Endothelial cell of umbilical vein (primary cell): ENCODE data around the gene ATP1A3. TPM values are rescaled to one million over a fixed set of nuclear protein-coding genes. Genes with fewer than 3 reads are reported as not detected.

Source experiments
- BruUV-seq: library from RNA; stranded (reverse); fragments of 400-500 nt; replicated peaks from 2 replicates; lab custom pipeline; 2021; lab: Mats Ljungman, UMichigan
- CTCF ChIA-PET: fragments of 300-600, 350-600 bp; sonication (Branson Sonifier 250); formaldehyde crosslinking; loops from one replicate; lab custom pipeline; 2021; ENCODE audit warnings: antibody characterized with exemption, inconsistent platforms; lab: Charles Lee
- POLR2A ChIA-PET: fragments of 300-600, 350-600 bp; sonication (Branson Sonifier 250); formaldehyde crosslinking; loops from one replicate; lab custom pipeline; 2021; ENCODE audit warnings: antibody characterized with exemption, inconsistent platforms; lab: Charles Lee
- DNase-seq: peaks from one replicate; pipeline ENCODE4 v3.0.0-alpha.2; 2011; ENCODE audit warnings: low read depth, low spot score
- FAIRE-seq: peaks from 2 replicates; lab custom pipeline; 2011; peaks lifted over from hg19 to GRCh38; lab: Jason Lieb, UNC
- H2AFZ ChIP-seq: 2 replicates; pipeline ENCODE4 v1.6.0; 2012; ENCODE audit warnings: low read depth, low read length, control low read depth, inconsistent platforms
- H3K27ac ChIP-seq: 2 replicates; pipeline ENCODE4 v1.5.1; 2011; ENCODE audit warnings: low read depth, mild to moderate bottlenecking, control low read depth, low read length, moderate library complexity; ENCODE audit not compliant: insufficient read depth
- H3K27me3 ChIP-seq, 2 experiments: 2 replicates each; pipeline versions ENCODE4 v1.6.0 to v1.6.1; 2011; ENCODE audit warnings: low read length in 2 of 2, mixed read lengths in 1 of 2; ENCODE audit not compliant: control insufficient read depth in 2 of 2, insufficient read depth in 2 of 2
- H3K36me3 ChIP-seq, 2 experiments: 2 replicates in 1 of 2; 3 replicates in 1 of 2; pipeline ENCODE4 v1.5.1; 2011; ENCODE audit warnings: low read length in 2 of 2, mild to moderate bottlenecking in 1 of 2, moderate library complexity in 1 of 2; ENCODE audit not compliant: control insufficient read depth in 2 of 2, insufficient read depth in 2 of 2; ENCODE audit errors: extremely low read depth in 1 of 2
- H3K4me1 ChIP-seq: 3 replicates; pipeline ENCODE4 v1.5.1; 2011; ENCODE audit warnings: mild to moderate bottlenecking, low read length; ENCODE audit not compliant: control insufficient read depth, insufficient read depth; ENCODE audit errors: extremely low read depth
- H3K4me2 ChIP-seq: 2 replicates; pipeline ENCODE4 v1.6.1; 2011; ENCODE audit warnings: low read length, control low read depth, mixed read lengths; ENCODE audit not compliant: insufficient read depth
- H3K4me3 ChIP-seq, 3 experiments: fragments of 200-600 bp in 1 of 3; sonication (generic), shearing (Covaris generic) in 1 of 3; replicated peaks in 1 of 3; 2 replicates each; pipeline ENCODE4 v1.5.1; 2011 to 2016; ENCODE audit warnings: control low read depth in 3 of 3, low read length in 3 of 3, mild to moderate bottlenecking in 2 of 3, inconsistent platforms in 1 of 3, low read depth in 1 of 3, moderate library complexity in 1 of 3; ENCODE audit not compliant: insufficient read depth in 1 of 3
- H3K79me2 ChIP-seq: 2 replicates; pipeline ENCODE4 v1.6.0; 2012; ENCODE audit warnings: low read length, inconsistent platforms; ENCODE audit not compliant: control insufficient read depth, insufficient read depth
- H3K9ac ChIP-seq: replicated peaks from 2 replicates; pipeline ENCODE3; 2011; ENCODE audit warnings: low read length, control low read depth; ENCODE audit not compliant: insufficient read depth; ENCODE audit errors: extremely low read depth
- H3K9me1 ChIP-seq: replicated peaks from 3 replicates; pipeline ENCODE4 v1.6.0; 2011; ENCODE audit warnings: mild to moderate bottlenecking, low read length; ENCODE audit not compliant: control insufficient read depth, insufficient read depth; ENCODE audit errors: extremely low read depth
- H3K9me3 ChIP-seq: replicated peaks from 2 replicates; pipeline ENCODE4 v1.5.1; 2012; ENCODE audit warnings: low read length, inconsistent platforms; ENCODE audit not compliant: control insufficient read depth, insufficient read depth
- H4K20me1 ChIP-seq: replicated peaks from 2 replicates; pipeline ENCODE3; 2011; ENCODE audit warnings: mild to moderate bottlenecking, low read length; ENCODE audit not compliant: control insufficient read depth, insufficient read depth; ENCODE audit errors: extremely low read depth
- EZH2 ChIP-seq: IDR thresholded peaks from 2 replicates; pipeline ENCODE4 v1.6.1; 2012; ENCODE audit warnings: borderline replicate concordance, low read depth, mild to moderate bottlenecking, moderate library complexity, low read length, inconsistent platforms; ENCODE audit not compliant: severe bottlenecking
- FOS ChIP-seq: IDR thresholded peaks from 2 replicates; pipeline ENCODE4 v1.6.1; 2011; ENCODE audit warnings: mild to moderate bottlenecking, low read length, moderate library complexity, borderline replicate concordance; ENCODE audit not compliant: insufficient read depth
- GATA2 ChIP-seq: IDR thresholded peaks from 2 replicates; pipeline ENCODE4 v1.7.0; 2011; ENCODE audit warnings: low read depth, mild to moderate bottlenecking, moderate library complexity, mixed read lengths, low read length; ENCODE audit not compliant: insufficient read length, insufficient read depth
- JUN ChIP-seq: IDR thresholded peaks from 2 replicates; pipeline ENCODE4 v1.6.1; 2011; ENCODE audit warnings: borderline replicate concordance, low read depth; ENCODE audit not compliant: insufficient read length, insufficient read depth
- MYC ChIP-seq: IDR thresholded peaks from one replicate; pipeline ENCODE4 v1.6.1; 2011; ENCODE audit warnings: mild to moderate bottlenecking, low read depth, low read length
- POLR2A ChIP-seq: IDR thresholded peaks from 2 replicates; pipeline ENCODE4 v1.6.1; 2012; ENCODE audit warnings: low read depth, mild to moderate bottlenecking, control low read depth, low read length
- POLR2AphosphoS5 ChIP-seq: IDR thresholded peaks from 2 replicates; pipeline ENCODE4 v1.6.1; 2012; ENCODE audit warnings: low read depth, mild to moderate bottlenecking, control low read depth, low read length, moderate library complexity; ENCODE audit not compliant: insufficient read depth
- dilution Hi-C: fragments of 300-500 bp; cut with MboI; formaldehyde crosslinking; loops from one replicate; pipeline ENCODE4 v1.15.0; 2019; ENCODE audit warnings: low sequenced_read_pairs; ENCODE audit not compliant: extremely low pct_ligation_motif_present
- intact Hi-C: fragments of 100-400 bp; cut with micrococcal nuclease; formaldehyde crosslinking; loops from one replicate; pipeline ENCODE4 v1.10.0; 2022
- polyA plus RNA-seq, 4 experiments: library from polyadenylated mRNA; depleted of rRNA in 3 of 4; stranded (reverse) in 3 of 4; unstranded in 1 of 4; fragments of >200 nt; gene quantifications; 2 replicates each; pipeline versions ENCODE4 v1.2.1 to v1.2.3, GENCODE V29; 2011 to 2012; ENCODE audit warnings: missing spikeins in 1 of 4
- total RNA-seq: library from RNA; stranded (reverse); gene quantifications from 2 replicates; pipeline ENCODE4 v1.2.3, GENCODE V29; 2021
- TF ChIP-seq, protein P1 (sequence below): IDR thresholded peaks from 2 replicates; pipeline ENCODE4 v1.6.1; 2011; ENCODE audit not compliant: insufficient read depth, insufficient read length
- TF ChIP-seq, protein P2 (sequence below), 2 donors: IDR thresholded peaks; 1 replicate in 1 of 2; 2 replicates in 1 of 2; pipeline ENCODE4 v1.5.1; 2011; ENCODE audit warnings: low read length in 2 of 2, mild to moderate bottlenecking in 2 of 2, moderate library complexity in 2 of 2, control low read depth in 1 of 2, inconsistent platforms in 1 of 2, low read depth in 1 of 2; ENCODE audit not compliant: insufficient read depth in 1 of 2; ENCODE audit errors: extremely low read depth in 1 of 2

ATP1A3 gene
- total and polyA plus RNA-seq, 2 donors (not counting 3 experiments of a cell fraction or from before 2014, with no cell fraction given) = 0.40 TPM; not detected in 1

DNA sequence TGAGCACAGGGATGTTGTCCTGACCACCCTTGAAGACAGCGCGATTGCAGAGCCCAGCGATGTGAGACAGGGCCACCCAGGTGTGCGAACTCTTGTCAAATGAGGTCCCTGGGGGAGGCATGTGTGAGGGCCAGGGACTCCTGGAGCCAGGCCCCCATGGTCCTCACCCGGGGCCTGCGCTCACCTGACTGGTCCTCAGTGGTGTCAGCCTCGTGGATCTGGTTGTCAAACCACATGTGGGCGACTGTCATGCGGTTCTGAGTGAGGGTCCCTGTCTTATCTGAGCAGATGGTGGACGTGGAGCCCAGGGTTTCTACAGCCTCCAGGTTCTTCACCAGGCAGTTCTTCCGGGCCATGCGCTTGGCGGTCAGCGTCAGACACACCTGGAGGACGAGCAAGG is 12.3 kb downstream of the ATP1A3 start:
- Histone ChIP-seq H4K20me1 (no peaks in the 10 kb centered on the region), H3K9me3 (no peaks in the 10 kb centered on the region), H3K36me3 (no peaks in the 10 kb centered on the region), H3K4me1 (no peaks in the 10 kb centered on the region), H3K27ac (no peak overlapping the region), H3K9me1 (no peaks in the 10 kb centered on the region), H3K4me3 (no peak overlapping the region), H3K9ac (no peak overlapping the region), H3K79me2 (no peaks in the 10 kb centered on the region), H3K27me3 (no peaks in the 10 kb centered on the region), H2AFZ (no peak overlapping the region), H3K4me2 (no peak overlapping the region)
- POLR2A ChIA-PET = no interaction called here
- CTCF ChIA-PET = no interaction called here
- BruUV-seq = no TSS peak
- no peak for FAIRE-seq
- no peak for TF ChIP-seq EZH2
- no peak for TF ChIP-seq POLR2AphosphoS5
- no peak for TF ChIP-seq POLR2A
- TF ChIP-seq, protein P1, sequence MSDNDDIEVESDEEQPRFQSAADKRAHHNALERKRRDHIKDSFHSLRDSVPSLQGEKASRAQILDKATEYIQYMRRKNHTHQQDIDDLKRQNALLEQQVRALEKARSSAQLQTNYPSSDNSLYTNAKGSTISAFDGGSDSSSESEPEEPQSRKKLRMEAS = no peak
- no peak for TF ChIP-seq JUN
- no peak for TF ChIP-seq FOS
- TF ChIP-seq MYC = no peak
- TF ChIP-seq, protein P2, sequence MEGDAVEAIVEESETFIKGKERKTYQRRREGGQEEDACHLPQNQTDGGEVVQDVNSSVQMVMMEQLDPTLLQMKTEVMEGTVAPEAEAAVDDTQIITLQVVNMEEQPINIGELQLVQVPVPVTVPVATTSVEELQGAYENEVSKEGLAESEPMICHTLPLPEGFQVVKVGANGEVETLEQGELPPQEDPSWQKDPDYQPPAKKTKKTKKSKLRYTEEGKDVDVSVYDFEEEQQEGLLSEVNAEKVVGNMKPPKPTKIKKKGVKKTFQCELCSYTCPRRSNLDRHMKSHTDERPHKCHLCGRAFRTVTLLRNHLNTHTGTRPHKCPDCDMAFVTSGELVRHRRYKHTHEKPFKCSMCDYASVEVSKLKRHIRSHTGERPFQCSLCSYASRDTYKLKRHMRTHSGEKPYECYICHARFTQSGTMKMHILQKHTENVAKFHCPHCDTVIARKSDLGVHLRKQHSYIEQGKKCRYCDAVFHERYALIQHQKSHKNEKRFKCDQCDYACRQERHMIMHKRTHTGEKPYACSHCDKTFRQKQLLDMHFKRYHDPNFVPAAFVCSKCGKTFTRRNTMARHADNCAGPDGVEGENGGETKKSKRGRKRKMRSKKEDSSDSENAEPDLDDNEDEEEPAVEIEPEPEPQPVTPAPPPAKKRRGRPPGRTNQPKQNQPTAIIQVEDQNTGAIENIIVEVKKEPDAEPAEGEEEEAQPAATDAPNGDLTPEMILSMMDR (IDR thresholded peaks at IDR 0.05; ENCODE audit: extremely low read depth in 1 of 2, insufficient read depth in 1 of 2, low read depth in 1 of 2, low read length in 2 of 2) = no peak
- TF ChIP-seq GATA2 = no peak
- intact Hi-C loops = no loop called here
- dilution Hi-C loops = no loop called here
- DNase-seq = no peak
